HepG2 (cell line): ENCODE results near the gene LLGL2. TPM values are rescaled to one million over a fixed set of nuclear protein-coding genes. Genes with fewer than 3 reads are reported as not detected.

Experiments used
- ATAC-seq: fragments of 200-7000 bp; cut with Tn5 transposase; 3 replicates; pipeline ENCODE4 v1.9.1; 2020; ENCODE audit warnings: mild to moderate bottlenecking, moderate library complexity
- BruUV-seq: library from RNA; stranded (reverse); fragments of 400-500 nt; replicated peaks from 2 replicates; lab custom pipeline; 2021; lab: Mats Ljungman, UMichigan
- CTCF ChIA-PET: fragments of 300-600 bp; formaldehyde crosslinking; extraction: SDS; loops from one replicate; lab custom pipeline; 2021; ENCODE audit warnings: low total read pairs, inconsistent platforms, low intra/inter-chr PET ratio; lab: Yijun Ruan, JAX
- POLR2A ChIA-PET: fragments of 350-600 bp; sonication (Branson Sonifier 250); formaldehyde crosslinking; loops from one replicate; lab custom pipeline; 2020; ENCODE audit warnings: antibody characterized with exemption, inconsistent platforms; lab: Yijun Ruan, JAX
- DNase-seq: peaks from one replicate; pipeline ENCODE4 v3.0.0-alpha.2; 2015; ENCODE audit warnings: low spot score
- FAIRE-seq: peaks from 3 replicates; lab custom pipeline; 2011; peaks lifted over from hg19 to GRCh38; lab: Jason Lieb, UNC
- H2AFZ ChIP-seq: one replicate; pipeline ENCODE4 v1.6.1; 2011; ENCODE audit warnings: low read length, inconsistent platforms
- H3K27ac ChIP-seq: fragments of 300-600 bp; 3 replicates; pipeline ENCODE4 v1.8.0; 2011; ENCODE audit warnings: mixed run types, mild to moderate bottlenecking, mixed read lengths, low read length, inconsistent platforms; ENCODE audit not compliant: insufficient read depth; ENCODE audit errors: extremely low read length
- H3K27me3 ChIP-seq, 2 experiments: fragments of 200-600 bp in 1 of 2; 2 replicates in 1 of 2; 3 replicates in 1 of 2; pipeline versions ENCODE4 v1.6.0 to v1.8.0; 2011; ENCODE audit warnings: low read length in 2 of 2, mild to moderate bottlenecking in 2 of 2, moderate library complexity in 2 of 2, inconsistent platforms in 1 of 2; ENCODE audit not compliant: insufficient read depth in 2 of 2, control insufficient read depth in 1 of 2
- H3K36me3 ChIP-seq, 2 experiments: fragments of 200-600 bp in 1 of 2; replicated peaks in 1 of 2; 2 replicates in 1 of 2; 3 replicates in 1 of 2; pipeline versions ENCODE4 v1.5.1 to v1.8.0; 2011; ENCODE audit warnings: low read length in 2 of 2, inconsistent platforms in 1 of 2; ENCODE audit not compliant: insufficient read depth in 2 of 2, control insufficient read depth in 1 of 2
- H3K4me1 ChIP-seq: 2 replicates; pipeline ENCODE4 v1.5.1; 2012; ENCODE audit warnings: low read length, inconsistent platforms; ENCODE audit not compliant: insufficient read depth
- H3K4me2 ChIP-seq: 2 replicates; pipeline ENCODE4 v1.6.0; 2011; ENCODE audit warnings: low read depth, low read length, inconsistent platforms
- H3K4me3 ChIP-seq, 3 experiments: fragments of 200-600 bp in 1 of 3; sonication (generic), shearing (Covaris generic) in 1 of 3; replicated peaks in 1 of 3; 2 replicates each; pipeline ENCODE4 v1.5.1; 2011 to 2016; ENCODE audit warnings: low read length in 3 of 3, inconsistent platforms in 2 of 3, low read depth in 2 of 3, mild to moderate bottlenecking in 2 of 3, control low read depth in 1 of 3, mixed read lengths in 1 of 3; ENCODE audit not compliant: insufficient read depth in 1 of 3
- H3K79me2 ChIP-seq: one replicate; pipeline ENCODE4 v1.6.1; 2011; ENCODE audit warnings: low read length, inconsistent platforms; ENCODE audit not compliant: insufficient read depth
- H3K9ac ChIP-seq: 2 replicates; pipeline ENCODE4 v1.6.0; 2011; ENCODE audit warnings: mild to moderate bottlenecking, low read depth, low read length, inconsistent platforms; ENCODE audit not compliant: insufficient read depth
- H3K9me3 ChIP-seq: 2 replicates; pipeline ENCODE4 v1.5.1; 2012; ENCODE audit warnings: mild to moderate bottlenecking, low read length
- H4K20me1 ChIP-seq: 2 replicates; pipeline ENCODE4 v1.6.0; 2011; ENCODE audit warnings: inconsistent platforms, mild to moderate bottlenecking, low read length, moderate library complexity; ENCODE audit not compliant: insufficient read depth
- ARID3A ChIP-seq: IDR thresholded peaks from 2 replicates; pipeline ENCODE4 v1.6.1; 2012; ENCODE audit warnings: low read depth, low read length, improper control_type of control experiment
- CERS6 ChIP-seq: sonication (generic); formaldehyde crosslinking; IDR thresholded peaks from 2 replicates; pipeline ENCODE4 v1.5.0; 2020; ENCODE audit warnings: missing genetic modification reagents
- CSRNP2 ChIP-seq: sonication (generic); formaldehyde crosslinking; conservative IDR thresholded peaks from 2 replicates; pipeline ENCODE4 v1.8.0; 2022; ENCODE audit warnings: low read depth, missing genetic modification reagents
- FOXJ3 ChIP-seq: sonication (generic); formaldehyde crosslinking; IDR thresholded peaks from 2 replicates; pipeline ENCODE4 v1.4.0; 2020; ENCODE audit warnings: missing genetic modification reagents, mild to moderate bottlenecking, borderline replicate concordance
- HOXA5 ChIP-seq: sonication (generic); formaldehyde crosslinking; IDR thresholded peaks from 2 replicates; pipeline ENCODE4 v1.4.0; 2020; ENCODE audit warnings: missing genetic modification reagents
- KDM6A ChIP-seq: IDR thresholded peaks from 2 replicates; pipeline ENCODE4 v1.6.1; 2016; ENCODE audit warnings: low read depth
- ONECUT2 ChIP-seq: sonication (generic); formaldehyde crosslinking; IDR thresholded peaks from 2 replicates; pipeline ENCODE4 v1.4.0; 2020; ENCODE audit warnings: missing genetic modification reagents
- PITX1 ChIP-seq: sonication (generic); formaldehyde crosslinking; IDR thresholded peaks from 2 replicates; pipeline ENCODE4 v1.5.1; 2020; ENCODE audit warnings: mild to moderate bottlenecking, missing genetic modification reagents
- PLRG1 ChIP-seq: fragments of 450-650 bp; conservative IDR thresholded peaks from 2 replicates; pipeline ENCODE4 v1.6.1; 2016
- TARDBP ChIP-seq: sonication (generic); formaldehyde crosslinking; IDR thresholded peaks from 2 replicates; pipeline ENCODE4 v1.8.0; 2022; ENCODE audit warnings: mild to moderate bottlenecking, missing genetic modification reagents
- ZNF225 ChIP-seq: sonication (generic); formaldehyde crosslinking; IDR thresholded peaks from 2 replicates; pipeline ENCODE4 v1.4.0; 2020; ENCODE audit warnings: mild to moderate bottlenecking, missing genetic modification reagents
- ZNF296 ChIP-seq: sonication (generic); formaldehyde crosslinking; conservative IDR thresholded peaks from 2 replicates; pipeline ENCODE4 v1.5.0; 2020; ENCODE audit warnings: mild to moderate bottlenecking, missing genetic modification reagents
- ZNF547 ChIP-seq: sonication (generic); formaldehyde crosslinking; IDR thresholded peaks from 2 replicates; pipeline ENCODE4 v1.5.1; 2020; ENCODE audit warnings: mild to moderate bottlenecking, missing genetic modification reagents
- ZNF577 ChIP-seq: sonication (generic); formaldehyde crosslinking; IDR thresholded peaks from 2 replicates; pipeline ENCODE4 v1.4.0; 2020; ENCODE audit warnings: mild to moderate bottlenecking, low read depth, missing genetic modification reagents, borderline replicate concordance
- ZNF644 ChIP-seq: IDR thresholded peaks from 2 replicates; pipeline ENCODE4 v1.6.1; 2016; ENCODE audit warnings: low read depth
- ZNF800 ChIP-seq: sonication (generic); formaldehyde crosslinking; IDR thresholded peaks from 2 replicates; pipeline ENCODE4 v1.4.0; 2020; ENCODE audit warnings: missing genetic modification reagents
- ZSCAN25 ChIP-seq: sonication (generic); formaldehyde crosslinking; IDR thresholded peaks from 2 replicates; pipeline ENCODE4 v1.8.0; 2022; ENCODE audit warnings: mild to moderate bottlenecking, missing genetic modification reagents
- WGBS: methylation state at CpG from one replicate; pipeline ENCODE4 v1.1.6; 2017; ENCODE audit warnings: low lambda C conversion rate; 5-methylcytosine and 5-hydroxymethylcytosine counted together
- in situ Hi-C: cut with HindIII; loops from 2 replicates; pipeline ENCODE4 v1.10.0; 2017; ENCODE audit warnings: low pct_unique_long_range_greater_than_20kb; ENCODE audit not compliant: extremely low pct_ligation_motif_present
- intact Hi-C: fragments of 100-400 bp; cut with micrococcal nuclease; formaldehyde crosslinking; loops from one replicate; pipeline ENCODE4 v1.10.0; 2022; ENCODE audit not compliant: unreplicated experiment
- polyA plus RNA-seq, 8 experiments: library from polyadenylated mRNA; depleted of rRNA in 3 of 8; stranded (reverse) in 7 of 8; unstranded in 1 of 8; fragments of >200 nt; fragmentation: Illumina TruSeq in 4 of 8; extraction: Trizol in 4 of 8; gene quantifications; 2 replicates each; pipeline versions ENCODE4 v1.2.1 to v1.2.3, GENCODE V29; 2011 to 2016; ENCODE audit warnings: low read depth in 4 of 8, missing spikeins in 1 of 8, mixed read lengths in 1 of 8; ENCODE audit not compliant: insufficient read depth in 1 of 8
- total RNA-seq, 5 experiments: library from RNA; depleted of rRNA; stranded (reverse); fragments of >200 nt; fragmentation: Illumina TruSeq; extraction: Trizol; gene quantifications; 2 replicates each; pipeline ENCODE4 v1.2.3, GENCODE V29; 2016; ENCODE audit warnings: low read depth in 1 of 5

The LLGL2 gene
- total and polyA plus RNA-seq, 2 of the 13 experiments (the other 11 are each of a cell fraction or from before 2014, with no cell fraction given) = 83.0 to 86.7 TPM

GRCh38 chr17:75588596-75589011 is 63.1 kb downstream of the LLGL2 start:
- ChIA-PET CTCF (interaction anchor here (0.6 to 1.5 kb wide), 5 partner anchors 14 to 161 kb away, joined by 3 to 7 read pairs (median 4); partner anchors contain the start of genes CASKIN2, LLGL2 and TSEN54), POLR2A (no interaction called here)
- intact Hi-C loops = loop anchor here (5.0 kb wide), 1 partner anchor 61 kb away; the partner anchor contains the start of gene LLGL2
- H3K79me2 ChIP-seq = no peaks in the 10 kb centered on the region
- FAIRE-seq (no peak), ATAC-seq (no peak), DNase-seq (no peak)
- no peaks in the 10 kb centered on the region for H3K36me3 ChIP-seq
- H3K27me3 ChIP-seq = peaks cover 5 to 12% of the 10 kb centered on the region in 2 experiments; a peak in 4 of 5 replicates
- no peak overlapping the region for H2AFZ ChIP-seq
- in situ Hi-C loops = no loop called here
- H3K4me2 ChIP-seq = peak overlapping the region; percentile 51
- H3K4me1 ChIP-seq = peaks cover 45% of the 10 kb centered on the region
- H3K9ac ChIP-seq = peak overlapping the region; percentile 42; the same call in 1 of the 2 replicates
- no peaks in the 10 kb centered on the region for H3K9me3 ChIP-seq
- H4K20me1 ChIP-seq = no peaks in the 10 kb centered on the region
- 85% methylated on average over 49 of the region's 49 CpGs for WGBS
- no peak overlapping the region for H3K27ac ChIP-seq
- H3K4me3 ChIP-seq = peak overlapping the region in 1 of 3 experiments; percentile 53; a peak in 2 of 6 replicates
- no TSS peak for BruUV-seq
- TF ChIP-seq FOXJ3 (CRISPR knock-in tag) (no peak), ZNF577 (CRISPR knock-in tag) (no peak), PITX1 (CRISPR knock-in tag) (0 out of 2 replicates have a peak, but pooled peaks have one; percentile 28), ZNF547 (CRISPR knock-in tag) (no peak), HOXA5 (CRISPR knock-in tag) (no peak), TARDBP (CRISPR knock-in tag) (no peak), ONECUT2 (CRISPR knock-in tag) (no peak), CERS6 (CRISPR knock-in tag) (no peak), ZNF800 (CRISPR knock-in tag) (no peak), CSRNP2 (CRISPR knock-in tag) (no peak), PLRG1 (no peak), ARID3A (no peak), ZNF296 (CRISPR knock-in tag) (no peak), ZNF225 (CRISPR knock-in tag) (0 out of 2 replicates have a peak, but pooled peaks have one; percentile 23), ZNF644 (CRISPR knock-in tag) (no peak), KDM6A (CRISPR knock-in tag) (no peak), ZSCAN25 (CRISPR knock-in tag) (no peak)
